DMS 273 (cell line): ENCODE results near the gene SCAMP3.
"Not testable (repeated sequence)": the region's sequence is repeated elsewhere in the genome, so short reads cannot be mapped to it uniquely, and the experiment has no call there.

ENCODE experiments used
- DNase-seq: peaks from one replicate; lab custom pipeline; 2025; ENCODE audit not compliant: unreplicated experiment; lab: John Stamatoyannopoulos, UW

SCAMP3 gene

DNA sequence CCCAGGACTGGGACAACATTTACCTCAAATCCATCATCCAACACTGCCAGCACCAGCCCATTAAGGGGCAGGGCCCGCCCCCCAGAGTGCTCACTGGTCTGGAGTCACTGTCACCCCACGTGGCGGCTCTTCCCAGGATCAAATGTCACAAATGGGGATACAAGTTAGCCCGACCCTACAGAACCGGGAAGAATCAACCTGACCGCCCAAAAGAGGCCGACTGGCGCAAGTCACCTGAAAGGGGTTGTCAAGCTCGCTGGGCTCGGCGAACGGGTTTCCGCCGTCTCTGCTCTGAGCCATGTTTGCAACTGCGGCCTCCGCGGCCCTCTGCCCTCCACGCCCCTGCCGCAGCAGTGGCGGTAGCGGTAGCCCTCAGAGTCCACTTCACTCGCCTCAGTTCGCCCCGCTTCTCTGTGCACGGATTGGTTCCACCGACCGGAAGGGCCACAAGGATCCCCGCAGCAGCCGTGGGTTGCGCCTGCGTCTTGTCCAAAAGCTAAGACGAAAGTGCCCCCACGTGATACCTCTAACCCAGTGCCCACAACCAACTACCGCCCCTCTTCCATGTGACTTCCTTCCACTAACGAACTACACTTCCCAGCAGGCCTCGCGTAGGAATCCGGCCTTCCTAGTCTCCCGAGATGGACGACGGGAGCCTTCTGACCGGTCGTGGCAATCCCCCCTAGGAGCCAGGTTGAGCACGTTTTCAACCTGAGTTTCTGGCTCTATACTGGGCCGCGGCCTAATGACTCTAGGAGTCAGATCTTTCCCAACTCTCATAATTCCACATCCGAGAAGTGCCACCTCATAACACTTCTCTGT, at the start of gene SCAMP3:
SCAMP3 (minus strand) TSS at position 509 of the 822 bp plus-strand sequence; CDS start at position 300, 209 bp downstream.
- peak; percentile 99 for DNase-seq

DNA sequence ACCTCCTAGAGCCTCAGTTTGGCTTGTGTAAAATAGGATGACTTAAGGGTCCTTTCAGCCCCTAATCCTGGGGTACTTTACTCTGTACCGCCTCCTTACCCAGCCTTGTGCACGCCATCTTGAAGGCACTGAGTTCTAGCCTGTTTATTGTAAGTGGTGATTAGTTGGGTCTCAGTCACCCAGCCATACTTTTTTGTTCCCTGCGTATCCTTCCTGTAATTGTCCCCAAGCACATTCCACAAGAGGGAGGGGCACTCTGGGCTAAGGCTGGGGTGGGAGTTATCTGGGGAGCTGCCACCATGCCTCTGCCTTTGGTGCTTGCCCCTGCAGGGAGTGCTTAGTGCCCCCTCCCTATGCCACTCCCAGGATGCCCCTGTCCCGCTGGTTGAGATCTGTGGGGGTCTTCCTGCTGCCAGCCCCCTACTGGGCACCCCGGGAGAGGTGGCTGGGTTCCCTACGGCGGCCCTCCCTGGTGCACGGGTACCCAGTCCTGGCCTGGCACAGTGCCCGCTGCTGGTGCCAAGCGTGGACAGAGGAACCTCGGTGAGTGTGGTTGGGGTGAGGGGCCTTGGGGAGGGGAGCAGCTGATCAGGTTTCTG, 47.4 kb upstream of the SCAMP3 start:
- peak; percentile 39 for DNase-seq

DNA sequence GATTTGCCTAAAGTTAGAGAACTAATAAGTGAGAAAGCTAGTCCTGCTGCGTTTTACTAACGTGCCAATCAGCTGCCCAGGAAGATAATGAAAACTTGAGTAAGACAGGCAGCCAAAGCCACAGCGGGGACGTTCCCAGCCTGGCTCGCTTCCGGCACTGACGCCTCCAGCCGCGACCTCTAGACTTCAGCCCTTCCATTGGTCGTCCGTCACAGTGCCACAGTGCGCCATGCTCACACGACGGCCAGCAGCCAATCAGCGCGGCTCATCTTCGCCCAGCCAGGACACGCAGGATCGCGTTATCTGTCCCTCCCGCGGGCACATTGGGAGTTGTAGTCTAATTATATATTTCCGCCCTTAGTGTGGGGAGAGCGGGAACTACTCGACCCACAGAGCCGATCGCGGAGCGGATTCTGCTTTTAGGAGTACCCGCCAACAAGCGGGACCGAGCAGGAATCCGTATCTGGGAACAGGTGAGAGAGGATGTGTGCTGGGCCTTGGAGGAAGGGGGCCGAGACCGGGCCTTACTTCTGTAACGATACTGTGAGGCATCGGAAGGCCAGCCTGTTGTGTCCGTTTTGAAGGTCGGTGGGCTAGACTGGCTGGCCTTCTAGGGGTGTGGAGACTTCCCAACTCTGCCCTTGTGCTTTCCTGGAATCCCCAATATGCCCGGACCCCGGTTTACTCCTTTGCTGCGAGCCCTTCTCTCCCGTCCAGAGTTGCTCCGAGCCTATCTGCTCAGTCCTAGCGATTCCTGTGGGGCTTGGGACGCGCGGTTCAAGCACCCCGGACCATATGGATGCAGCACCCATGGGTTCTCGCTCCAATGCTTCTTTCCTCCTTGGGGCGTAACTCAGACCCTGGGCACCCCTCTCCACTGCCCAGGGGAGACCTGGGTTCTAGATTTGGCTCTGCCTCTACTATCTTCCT, 46.6 kb upstream of the SCAMP3 start, which contains the start of gene FDPS:
FDPS (plus strand) TSS at position 374 of the 930 bp plus-strand sequence. CDS start 924 bp downstream, outside the sequence.
- peak; percentile 99 for DNase-seq

DNA sequence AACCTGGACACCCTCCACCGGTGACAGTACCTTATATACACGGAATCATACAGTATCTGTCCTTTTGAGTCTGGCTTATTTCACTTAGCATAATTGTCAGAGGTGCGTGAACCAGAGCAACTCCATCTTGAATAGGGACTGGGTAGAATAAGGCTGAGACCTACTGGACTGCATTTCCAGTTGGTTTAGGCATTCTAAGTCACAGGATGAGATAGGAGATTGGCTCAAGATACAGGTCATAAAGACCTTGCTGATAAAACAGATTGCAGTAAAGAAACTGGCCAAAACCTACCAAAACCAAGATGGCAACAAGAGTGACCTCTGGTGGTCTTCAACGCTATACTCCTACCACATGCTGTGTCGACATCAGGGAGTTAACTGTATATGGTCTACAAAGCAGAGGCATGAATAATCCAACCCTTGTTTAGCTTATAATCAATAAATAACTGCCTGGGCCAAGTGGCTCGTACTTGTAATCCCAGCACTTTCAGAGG, 45.1 kb upstream of the SCAMP3 start:
- DNase-seq, result peak; percentile 69

DNA sequence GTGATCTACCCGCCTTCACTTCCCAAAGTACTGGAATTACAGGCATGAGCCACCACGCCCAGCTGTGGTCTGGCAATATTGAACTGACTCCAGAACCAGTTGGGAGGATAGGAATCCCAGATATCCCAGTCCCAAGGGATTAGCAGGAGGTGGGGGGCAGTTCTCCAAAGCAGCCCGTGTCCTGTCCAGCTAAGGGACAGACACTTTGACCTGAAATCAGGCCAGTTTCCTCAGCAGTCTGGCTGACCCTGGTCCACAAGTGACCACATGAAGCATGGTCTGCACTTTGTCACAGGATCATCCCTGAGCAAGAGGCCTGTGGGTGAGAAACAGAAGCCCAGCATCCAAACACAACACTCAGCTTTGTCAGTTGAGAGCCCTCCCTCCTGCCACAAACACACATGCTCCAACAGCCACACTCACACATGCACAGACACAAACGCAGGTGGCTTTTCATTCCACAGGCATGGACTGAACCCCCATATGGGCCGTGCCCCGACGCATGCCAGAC, 43.8 kb upstream of the SCAMP3 start:
- DNase-seq, result no peak

DNA sequence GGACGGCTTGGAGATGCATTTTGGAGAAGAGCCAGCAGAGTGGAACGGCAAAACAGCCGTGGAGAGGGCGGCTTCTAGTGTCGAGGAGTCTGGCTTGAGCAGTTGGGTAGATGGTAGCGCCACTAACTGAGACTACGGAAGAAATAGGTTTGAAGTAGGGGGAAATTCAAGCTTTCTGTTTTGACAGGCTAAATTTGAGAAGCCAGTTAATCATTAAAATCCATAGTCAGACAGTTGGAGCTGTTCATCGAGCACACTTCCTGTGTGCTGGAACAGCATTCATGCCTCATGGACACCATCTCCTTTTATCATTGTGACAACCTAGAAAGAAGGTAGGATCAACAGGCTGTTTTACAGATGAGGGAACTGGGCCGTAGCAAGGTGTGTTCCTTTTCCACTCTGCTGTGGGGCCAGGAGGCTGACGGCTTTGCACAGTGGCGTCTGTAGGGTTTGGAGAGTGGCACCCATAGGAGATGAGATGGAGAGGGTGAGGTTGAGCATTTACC, 42.5 kb upstream of the SCAMP3 start:
- no peak for DNase-seq

DNA sequence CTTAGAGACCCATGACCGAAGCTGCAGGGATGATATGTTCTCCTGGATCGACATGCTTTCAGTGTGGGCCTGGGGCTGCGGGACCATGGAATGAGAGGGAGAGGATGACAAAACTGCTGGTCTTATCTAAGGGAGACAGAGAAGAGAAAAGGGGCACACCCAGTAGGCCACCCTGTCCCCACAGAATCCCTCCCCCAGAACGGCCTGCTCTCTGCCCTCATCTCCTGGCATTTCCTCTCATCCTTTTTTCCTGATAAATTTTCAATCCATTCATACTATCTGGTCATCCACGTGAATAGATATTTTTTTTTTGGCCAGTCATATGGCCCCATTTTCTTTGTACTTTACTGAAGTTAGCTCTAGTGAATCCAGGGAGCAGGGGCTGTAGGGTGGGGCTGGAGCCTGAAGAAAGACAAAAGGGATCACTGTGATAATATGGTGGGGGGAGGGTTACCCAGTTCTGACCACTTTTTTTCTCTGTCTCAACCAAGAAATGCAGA, 39.2 kb upstream of the SCAMP3 start, which contains the start of gene PKLR:
PKLR (minus strand) TSS at position 97 of the 500 bp plus-strand sequence; CDS start at position 54, 43 bp downstream.
- DNase-seq, result no peak

DNA sequence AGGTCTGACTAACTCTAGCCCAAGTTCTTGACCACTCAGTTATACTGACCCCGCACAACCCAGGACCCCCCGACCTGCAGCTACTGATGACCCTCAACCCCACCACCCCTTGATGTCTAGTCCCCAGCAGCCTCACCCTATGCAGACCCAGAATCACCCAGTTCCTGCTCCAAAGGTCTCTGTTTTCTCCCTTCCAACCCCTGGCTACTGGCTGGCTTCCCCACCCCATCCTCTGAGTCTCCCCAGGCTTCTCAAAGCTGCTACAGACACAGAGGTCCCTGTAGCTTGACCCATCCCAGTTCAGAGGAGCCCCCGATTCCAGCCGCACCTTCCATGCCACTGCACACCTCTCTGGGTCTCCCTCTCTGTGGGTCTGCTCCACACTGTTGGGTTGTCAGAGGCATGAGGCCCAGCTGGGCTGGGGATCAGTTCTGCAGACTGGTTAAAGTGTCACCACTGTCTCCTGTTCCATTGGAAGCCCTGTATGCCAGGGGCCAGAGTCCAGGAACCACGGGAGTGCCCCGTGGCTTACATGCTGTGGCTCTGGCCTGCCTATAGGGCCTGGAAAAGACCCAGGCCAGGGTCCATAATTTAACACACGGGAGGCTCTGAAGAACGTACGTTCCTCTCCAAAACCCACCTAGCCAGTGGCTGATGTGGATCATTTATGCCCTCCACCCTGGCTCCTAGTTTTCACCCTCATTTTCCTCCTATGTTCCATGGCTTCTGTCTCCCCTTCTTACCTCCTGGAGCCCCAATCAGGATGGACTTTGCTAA, 38.6 kb upstream of the SCAMP3 start:
- no peak for DNase-seq

DNA sequence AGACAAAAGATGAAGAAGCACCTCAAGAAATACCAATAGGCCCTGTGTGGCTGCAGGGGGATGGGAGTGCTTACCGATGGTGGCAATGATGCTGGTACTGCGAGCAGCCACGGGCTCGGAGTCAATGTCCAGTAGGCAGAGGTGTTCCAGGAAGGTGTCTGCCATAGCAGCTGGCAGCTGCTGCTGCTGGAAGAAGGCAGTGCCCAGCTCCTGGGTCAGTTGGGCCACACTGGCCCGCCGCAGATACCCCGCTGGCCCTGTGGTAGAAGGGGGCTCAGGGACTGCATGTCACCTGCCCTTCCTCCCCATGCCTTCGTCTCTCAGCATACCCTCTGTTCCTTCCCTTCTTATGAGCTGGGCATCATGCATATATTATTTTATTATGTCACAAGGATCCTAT, 37.9 kb upstream of the SCAMP3 start:
- DNase-seq, result no peak

DNA sequence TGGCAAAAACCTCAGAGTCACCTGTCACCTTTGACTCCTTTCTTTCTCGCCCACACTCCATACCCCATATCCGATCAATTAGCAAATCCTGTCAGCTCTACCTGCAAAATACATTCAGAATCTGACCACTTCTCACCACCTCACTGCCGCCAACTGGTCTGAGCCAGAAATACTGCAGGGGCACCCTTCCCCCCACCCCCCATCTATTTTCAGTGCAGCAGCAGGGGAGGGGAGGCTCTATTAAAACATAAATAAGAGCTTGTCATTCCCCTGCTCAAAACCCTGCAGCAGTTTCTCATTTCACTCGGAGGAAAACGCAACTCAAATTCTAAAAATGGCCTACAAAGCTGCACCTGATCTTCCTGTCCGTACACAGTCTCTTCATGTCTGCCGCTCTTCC, 35.2 kb upstream of the SCAMP3 start:
- DNase-seq, result no peak

DNA sequence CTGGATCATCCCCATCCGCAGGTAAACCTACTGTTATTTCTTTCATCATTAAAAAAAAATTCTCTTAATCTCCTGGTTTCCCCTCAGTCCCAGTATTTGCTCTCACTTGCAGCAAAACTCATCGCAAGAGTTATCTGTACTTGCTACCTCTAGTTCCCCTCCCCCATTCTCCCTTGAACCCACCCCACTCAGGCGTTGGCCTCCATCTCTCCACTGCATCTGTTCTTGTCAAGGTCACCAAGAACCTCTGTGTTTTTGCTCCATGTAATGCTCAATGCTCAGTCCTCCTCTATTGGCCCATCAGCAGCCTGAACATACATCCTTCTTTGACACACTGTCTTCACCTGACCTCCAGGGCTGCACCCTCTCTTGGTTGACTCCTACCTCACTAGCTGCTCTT, 34.5 kb upstream of the SCAMP3 start:
- DNase-seq, result no peak

DNA sequence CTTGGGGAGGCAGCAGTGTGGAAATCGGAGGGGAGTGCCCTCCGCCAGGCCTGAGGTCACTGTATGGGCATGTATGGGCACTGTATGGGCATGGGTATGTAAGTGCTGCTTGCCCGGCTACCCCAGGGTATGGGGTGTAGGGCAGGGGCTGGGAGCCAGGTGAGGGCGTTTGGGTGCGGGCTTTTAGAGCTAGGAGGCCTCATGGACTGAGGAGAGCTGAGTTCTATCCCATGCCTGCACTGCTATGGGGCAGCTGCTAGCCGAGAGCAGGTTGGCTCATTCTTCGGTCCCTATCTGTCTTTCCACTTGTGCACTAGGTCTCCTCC, 33.7 kb upstream of the SCAMP3 start:
- no peak for DNase-seq

DNA sequence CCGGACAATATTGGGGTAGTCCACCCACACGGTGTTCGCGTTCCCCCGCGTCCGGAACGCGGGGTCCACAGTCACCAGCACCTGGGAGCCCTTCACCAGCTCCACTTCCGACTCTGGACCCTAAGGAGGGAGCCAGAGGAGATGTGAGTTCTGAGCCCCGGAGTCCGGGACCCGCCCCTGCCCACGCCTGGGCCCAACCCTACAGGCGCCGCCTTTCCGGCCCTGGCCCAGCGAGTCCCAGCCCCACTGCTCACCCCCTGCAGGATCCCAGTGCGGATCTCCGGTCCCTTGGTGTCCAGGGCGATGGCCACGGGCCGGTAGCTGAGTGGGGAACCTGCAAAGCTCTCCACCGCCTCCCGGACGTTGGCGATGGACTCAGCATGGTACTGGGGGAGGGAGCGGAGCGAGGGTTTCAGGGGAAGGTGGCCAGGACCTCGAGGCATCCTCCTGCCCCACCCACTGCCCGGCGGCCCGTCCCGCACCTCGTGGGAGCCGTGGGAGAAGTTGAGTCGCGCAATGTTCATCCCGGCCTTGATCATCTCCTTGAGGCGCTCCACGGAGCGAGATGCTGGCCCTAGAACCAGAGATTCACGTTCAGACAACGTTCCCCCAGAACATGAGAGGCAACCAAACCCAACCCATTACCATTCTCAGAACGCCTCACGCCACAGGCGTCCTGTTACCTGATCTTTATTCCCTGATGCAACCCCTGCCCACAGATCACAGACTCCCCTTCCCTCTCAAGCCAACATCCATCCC, 33.2 kb upstream of the SCAMP3 start:
- DNase-seq, result no peak

DNA sequence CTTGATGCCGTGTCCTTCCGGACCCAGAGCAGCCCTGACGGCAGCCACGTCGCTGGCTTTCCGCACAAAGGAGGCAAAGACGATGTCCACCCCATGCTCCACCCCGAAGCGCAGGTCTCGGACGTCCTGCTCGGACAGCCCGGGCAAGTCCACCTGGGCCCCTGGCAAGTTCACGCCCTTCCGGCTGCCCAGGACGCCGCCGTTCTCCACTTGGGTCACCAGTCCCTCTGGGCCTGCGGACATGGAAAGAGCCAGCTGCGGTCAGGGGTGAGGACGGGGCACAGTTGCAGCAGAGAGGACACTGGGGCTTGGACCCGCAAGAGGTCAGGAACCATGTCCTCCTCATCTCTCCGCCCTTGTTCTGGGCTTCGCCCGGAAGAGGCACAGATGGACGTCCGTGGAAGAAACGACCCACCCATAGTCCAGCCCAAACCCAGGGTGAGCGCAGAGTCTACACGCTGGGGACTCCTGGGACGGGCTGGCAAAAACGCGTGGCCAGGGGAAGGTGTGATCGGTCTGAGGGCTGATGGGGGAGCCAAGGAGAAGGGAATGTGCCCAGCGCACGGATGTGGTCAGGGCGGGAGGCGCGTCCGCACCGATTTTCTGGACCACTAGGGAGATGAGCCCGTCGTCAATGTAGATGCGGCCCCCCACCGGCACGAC, 32.5 kb upstream of the SCAMP3 start:
- DNase-seq, result no peak

DNA sequence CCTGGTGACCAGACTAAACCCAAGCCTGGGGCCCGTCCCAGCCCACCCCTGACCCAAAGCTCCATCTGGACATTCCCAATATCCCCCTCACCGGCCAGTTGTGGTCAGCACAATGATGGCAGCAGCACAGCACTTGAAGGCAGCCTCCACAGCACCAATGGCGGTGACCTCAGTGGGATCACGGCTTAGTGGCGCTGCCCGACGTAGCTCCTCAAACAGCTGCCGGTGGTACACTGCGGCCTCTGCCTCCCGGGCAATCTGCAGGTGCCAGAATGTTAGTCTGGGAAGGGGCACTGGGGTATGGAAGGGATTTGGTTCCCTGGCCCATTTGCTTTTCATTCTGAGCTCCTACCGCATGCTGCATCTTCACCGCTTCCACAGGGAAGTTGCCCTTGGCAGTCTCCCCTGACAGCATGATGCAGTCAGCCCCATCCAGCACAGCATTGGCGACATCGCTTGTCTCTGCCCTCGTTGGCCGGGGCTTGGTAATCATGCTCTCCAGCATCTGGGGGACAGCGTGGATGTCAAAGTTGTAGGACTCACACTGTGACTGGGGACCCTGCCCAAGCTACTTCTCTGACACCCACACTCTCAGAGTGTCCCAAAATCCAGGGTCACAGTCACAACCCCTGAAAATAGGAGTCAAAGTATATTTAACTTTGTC, 31.1 kb upstream of the SCAMP3 start:
- no peak for DNase-seq

DNA sequence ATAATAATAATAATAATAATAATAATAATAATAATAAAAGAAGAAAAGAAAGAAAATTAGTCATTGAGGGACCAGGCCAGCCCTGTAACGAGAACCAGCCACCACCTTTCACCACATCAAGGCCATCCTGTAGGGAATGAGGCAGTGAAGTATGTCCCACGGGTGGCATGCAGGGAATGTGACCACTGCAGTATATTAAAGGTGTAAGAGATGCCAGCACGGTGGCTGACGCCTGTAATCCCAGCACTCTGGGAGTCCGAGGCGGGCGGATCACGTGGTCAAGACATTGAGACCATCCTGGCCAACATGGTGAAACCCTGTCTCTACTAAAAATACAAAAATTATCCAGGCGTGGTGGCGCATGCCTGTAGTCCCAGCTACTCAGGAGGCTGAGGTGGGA, 28.8 kb upstream of the SCAMP3 start:
- not testable (repeated sequence) for DNase-seq

DNA sequence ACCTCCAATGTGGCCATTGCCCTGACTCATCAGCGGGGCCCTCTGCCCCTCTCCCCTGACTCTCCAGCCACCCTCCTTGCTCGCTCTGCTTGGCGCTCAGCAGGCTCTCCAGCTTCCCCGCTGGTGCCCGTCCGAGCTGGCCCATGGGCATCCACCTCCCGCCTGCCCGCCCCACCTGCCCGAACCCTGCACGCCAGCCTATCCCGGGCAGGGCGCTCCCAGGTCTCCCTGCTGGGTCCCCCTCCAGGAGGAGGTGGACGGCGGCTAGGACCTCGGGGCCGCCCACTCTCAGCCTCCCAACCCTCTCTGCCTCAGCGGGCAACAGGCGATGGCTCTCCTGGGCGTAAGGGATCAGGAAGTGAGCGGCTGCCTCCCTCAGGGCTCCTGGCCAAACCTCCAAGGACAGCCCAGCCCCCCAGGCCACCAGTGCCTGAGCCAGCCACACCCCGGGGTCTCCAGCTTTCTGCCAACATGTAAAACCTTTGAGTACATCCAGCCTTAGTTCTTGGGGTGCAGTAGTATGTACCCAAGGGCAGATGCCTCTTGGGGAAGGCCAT, 25.9 kb upstream of the SCAMP3 start:
- no peak for DNase-seq

DNA sequence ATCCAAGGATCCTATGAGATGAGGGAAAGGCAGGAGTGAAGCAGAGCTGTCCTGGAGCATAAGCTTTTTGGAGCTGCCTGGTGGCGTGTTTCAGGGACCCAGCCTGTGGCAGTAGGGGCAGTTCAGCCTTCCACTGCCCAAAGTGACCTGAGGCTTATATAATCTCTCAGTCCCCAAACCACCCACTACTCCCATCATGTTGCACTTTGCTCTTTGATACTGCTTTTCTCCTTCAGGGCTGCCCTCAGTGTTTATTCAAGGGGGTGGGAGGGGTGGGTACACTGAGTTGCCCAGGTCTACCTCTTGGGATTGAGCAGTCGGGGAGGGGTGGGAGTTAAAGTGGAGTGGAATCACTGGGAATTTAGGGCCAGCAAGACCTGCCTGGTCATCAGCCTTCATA, 24.4 kb upstream of the SCAMP3 start:
- no peak for DNase-seq
